K562 (cell line): ENCODE data around the gene PIGL. TPM values are rescaled to one million over a fixed set of nuclear protein-coding genes. Genes with fewer than 3 reads are reported as not detected.

ENCODE experiments used
- ATAC-seq: fragments of 200-7000 bp; cut with Tn5 transposase; 3 replicates; pipeline ENCODE4 v1.9.1; 2020; ENCODE audit warnings: moderate library complexity
- BruUV-seq: library from RNA; stranded (reverse); fragments of 400-500 nt; replicated peaks from 2 replicates; lab custom pipeline; 2021; lab: Mats Ljungman, UMichigan
- CTCF ChIA-PET: fragments of 300-600 bp; formaldehyde crosslinking; extraction: SDS; loops from one replicate; lab custom pipeline; 2021; ENCODE audit warnings: low intra/inter-chr PET ratio; lab: Yijun Ruan, JAX
- POLR2A ChIA-PET: fragments of 300-600, 350-650 bp; sonication (Branson Sonifier 250); formaldehyde crosslinking; extraction: SDS; loops from one replicate; lab custom pipeline; 2021; ENCODE audit warnings: antibody characterized with exemption, inconsistent platforms; lab: Yijun Ruan, JAX
- DNase-seq, 4 experiments: peaks; one replicate each; pipeline versions ENCODE4 v3.0.0 to v3.0.0-alpha.2; 2011 to 2018; ENCODE audit warnings: low spot score in 3 of 4, mixed read lengths in 3 of 4; ENCODE audit errors: extremely low read depth in 1 of 4
- FAIRE-seq: peaks from 2 replicates; lab custom pipeline; 2011; peaks lifted over from hg19 to GRCh38; lab: Jason Lieb, UNC
- H2AFZ ChIP-seq: 2 replicates; pipeline ENCODE4 v1.6.0; 2011; ENCODE audit warnings: low read depth, low read length, control low read depth, inconsistent platforms
- H3K27ac ChIP-seq: fragments of 200-600 bp; 3 replicates; pipeline ENCODE4 v1.8.0; 2011; ENCODE audit warnings: low read depth, mild to moderate bottlenecking, control low read depth, inconsistent platforms, low read length, moderate library complexity, mixed read lengths; ENCODE audit errors: extremely low read depth
- H3K27me3 ChIP-seq, 2 experiments: fragments of 300-600 bp in 1 of 2; 2 replicates in 1 of 2; 3 replicates in 1 of 2; pipeline versions ENCODE4 v1.6.0 to v1.8.0; 2011; ENCODE audit warnings: inconsistent platforms in 2 of 2, low read length in 2 of 2, mild to moderate bottlenecking in 1 of 2, mixed read lengths in 1 of 2, moderate library complexity in 1 of 2; ENCODE audit not compliant: control insufficient read depth in 2 of 2, insufficient read depth in 2 of 2
- H3K36me3 ChIP-seq: fragments of 300-600 bp; 3 replicates; pipeline ENCODE4 v1.8.0; 2011; ENCODE audit warnings: mild to moderate bottlenecking, low read length, inconsistent platforms; ENCODE audit not compliant: control insufficient read depth, insufficient read depth
- H3K4me1 ChIP-seq, 2 experiments: fragments of 200-600 bp in 1 of 2; replicated peaks in 1 of 2; 2 replicates in 1 of 2; 3 replicates in 1 of 2; pipeline versions ENCODE4 v1.5.1 to v1.8.0; 2011; ENCODE audit warnings: inconsistent platforms in 2 of 2, low read length in 2 of 2, mild to moderate bottlenecking in 1 of 2, mixed read lengths in 1 of 2, moderate library complexity in 1 of 2; ENCODE audit not compliant: control insufficient read depth in 2 of 2, insufficient read depth in 2 of 2
- H3K4me2 ChIP-seq: 2 replicates; pipeline ENCODE4 v1.6.1; 2011; ENCODE audit warnings: low read length, control low read depth, inconsistent platforms, mixed read lengths; ENCODE audit not compliant: insufficient read depth
- H3K4me3 ChIP-seq: fragments of 200-600 bp; sonication (generic), shearing (Covaris generic); 2 replicates; pipeline ENCODE4 v1.5.1; 2016; ENCODE audit warnings: control low read depth, inconsistent platforms
- H3K79me2 ChIP-seq: fragments of 200-600 bp; 3 replicates; pipeline ENCODE4 v1.8.0; 2011; ENCODE audit warnings: low read length, inconsistent platforms; ENCODE audit not compliant: control insufficient read depth, insufficient read depth
- H3K9ac ChIP-seq, 2 experiments: 2 replicates each; pipeline versions ENCODE4 v1.6.0 to v1.6.1; 2011; ENCODE audit warnings: low read depth in 2 of 2, low read length in 2 of 2, control low read depth in 1 of 2, inconsistent platforms in 1 of 2, mild to moderate bottlenecking in 1 of 2, mixed read lengths in 1 of 2; ENCODE audit not compliant: insufficient read depth in 1 of 2
- H3K9me1 ChIP-seq: one replicate; pipeline ENCODE4 v1.6.0; 2011; ENCODE audit warnings: inconsistent platforms, mild to moderate bottlenecking, low read length, moderate library complexity; ENCODE audit not compliant: control insufficient read depth, insufficient read depth
- H3K9me3 ChIP-seq: replicated peaks from 2 replicates; pipeline ENCODE4 v1.5.1; 2011; ENCODE audit warnings: low read depth, low read length, inconsistent platforms; ENCODE audit not compliant: control insufficient read depth, insufficient read depth
- H4K20me1 ChIP-seq: replicated peaks from 2 replicates; pipeline ENCODE4 v1.6.1; 2011; ENCODE audit warnings: low read length, inconsistent platforms, mixed read lengths; ENCODE audit not compliant: control insufficient read depth, insufficient read depth
- ATF6 ChIP-seq: sonication (generic); formaldehyde crosslinking; IDR thresholded peaks from 2 replicates; pipeline ENCODE4 v1.4.0; 2020; ENCODE audit warnings: mild to moderate bottlenecking, missing genetic modification reagents
- EGR1 ChIP-seq: fragments of 450-650 bp; conservative IDR thresholded peaks from 2 replicates; pipeline ENCODE4 v1.6.1; 2017; ENCODE audit warnings: mild to moderate bottlenecking
- GATAD2A ChIP-seq: fragments of 450-650 bp; IDR thresholded peaks from 2 replicates; pipeline ENCODE4 v1.6.1; 2017
- HBP1 ChIP-seq: fragments of 450-650 bp; formaldehyde crosslinking; IDR thresholded peaks from 2 replicates; pipeline ENCODE4 v1.4.0; 2022; ENCODE audit warnings: missing genetic modification characterization
- MLLT1 ChIP-seq, 2 experiments: fragments of 450-650 bp; IDR thresholded peaks; 2 replicates each; pipeline ENCODE4 v1.6.1; 2016
- PRPF4 ChIP-seq: fragments of 200-400 bp; formaldehyde crosslinking; IDR thresholded peaks from one replicate; pipeline ENCODE4 v1.6.1; 2017; ENCODE audit warnings: low read length, low read depth, mild to moderate bottlenecking; ENCODE audit not compliant: insufficient read depth, poor library complexity, severe bottlenecking
- ZFP1 ChIP-seq: fragments of 450-650 bp; formaldehyde crosslinking; IDR thresholded peaks from 2 replicates; pipeline ENCODE4 v1.4.0; 2020; ENCODE audit warnings: mild to moderate bottlenecking, mixed read lengths
- ZNF592 ChIP-seq: fragments of 450-650 bp; IDR thresholded peaks from 2 replicates; pipeline ENCODE4 v1.6.1; 2017; ENCODE audit warnings: antibody characterized with exemption, mild to moderate bottlenecking
- in situ Hi-C: fragments of 300-500 bp; cut with MboI; formaldehyde crosslinking; loops from 4 replicates; pipeline ENCODE4 v1.15.0; 2018; ENCODE audit warnings: inconsistent platforms, mixed read lengths
- intact Hi-C: fragments of 100-400 bp; cut with micrococcal nuclease; formaldehyde crosslinking; loops from 2 replicates; pipeline ENCODE4 v1.14.2; 2022
- polyA plus RNA-seq, 8 experiments: library from polyadenylated mRNA; depleted of rRNA in 4 of 8; stranded (reverse) in 5 of 8; unstranded in 3 of 8; fragments of >200 nt; fragmentation: Nextera tagmentation in 2 of 8; fragmentation: Illumina TruSeq in 1 of 8; extraction: Ambion mirVana in 2 of 8; extraction: Trizol in 1 of 8; gene quantifications; 2 replicates each; pipeline versions ENCODE4 v1.2.1 to v1.2.3, GENCODE V29; 2011 to 2014; ENCODE audit warnings: inconsistent platforms in 1 of 8, missing spikeins in 1 of 8
- total RNA-seq, 7 experiments: library from RNA; depleted of rRNA in 6 of 7; stranded (reverse); fragments of >200 nt in 6 of 7; fragmentation: Illumina TruSeq in 2 of 7; extraction: Trizol in 2 of 7; gene quantifications; 2 replicates each; pipeline versions ENCODE4 v1.2.1 to v1.2.3, GENCODE V29; 2011 to 2021; ENCODE audit warnings: low replicate concordance in 1 of 7

PIGL gene
- total and polyA plus RNA-seq, 9 of the 15 experiments (the other 6 are each of a cell fraction or from before 2014, with no cell fraction given) = 19.9 to 55.3 (median 29.6) TPM

GRCh38 chr17:16363749-16364536 is 146.9 kb downstream of the PIGL start (continued):
- no peak for TF ChIP-seq MLLT1 (IDR thresholded peaks at IDR 0.05)
- TF ChIP-seq, all 486 proteins: peak for 5

- no peaks in the 10 kb centered on the region for H3K36me3 ChIP-seq
- H3K27me3 ChIP-seq = no peaks in the 10 kb centered on the region
- H2AFZ ChIP-seq = no peak overlapping the region
- no peaks in the 10 kb centered on the region for H3K9me3 ChIP-seq
- no peak overlapping the region for H3K9ac ChIP-seq
- BruUV-seq = no TSS peak
- in situ Hi-C loops = no loop called here
- no peak overlapping the region for H3K27ac ChIP-seq
- POLR2A ChIA-PET = interaction anchor here (0.7 to 2.0 kb wide), 2 partner anchors 10 to 16 kb away, joined by 3 to 12 read pairs; partner anchors contain the start of gene UBB
- CTCF ChIA-PET = interaction anchor here (0.9 to 1.1 kb wide), 2 partner anchors 50 to 85 kb away, joined by 3 read pairs; no protein-coding TSS in a partner anchor
- H3K79me2 ChIP-seq = no peaks in the 10 kb centered on the region
- no peak overlapping the region for H3K4me3 ChIP-seq
- DNase-seq (no peak), FAIRE-seq (no peak), ATAC-seq (no peak)
- H3K4me1 ChIP-seq = no peaks in the 10 kb centered on the region; a peak in 1 of 5 replicates
- H3K4me2 ChIP-seq = no peak overlapping the region
- no peaks in the 10 kb centered on the region for H4K20me1 ChIP-seq
- no peaks in the 10 kb centered on the region for H3K9me1 ChIP-seq
- intact Hi-C loops = loop anchor here (10.0 kb wide), 1 partner anchor 90 kb away; no protein-coding TSS in a partner anchor
- TF ChIP-seq ZFP1 (CRISPR knock-in tag) (no peak), PRPF4 (no peak), EGR1 (no peak), ATF6 (no peak), ZNF592 (no peak), GATAD2A (no peak), HBP1 (no peak)
Measured at GRCh38 chr17:16364625-16365024, 147.6 kb downstream of the PIGL start.
